Endodermal cell (in vitro differentiated cells): Measurements from ENCODE around the gene RREB1. TPM values are rescaled to one million over a fixed set of nuclear protein-coding genes. Genes with fewer than 3 reads are reported as not detected.

Experiments
- DNase-seq: peaks from one replicate; pipeline ENCODE4 v3.0.0-alpha.2; 2017
- H3K27ac ChIP-seq: 2 replicates; pipeline ENCODE4 v1.5.1; 2013; ENCODE audit warnings: mild to moderate bottlenecking, low read depth, low read length, moderate library complexity
- H3K27me3 ChIP-seq: 2 replicates; pipeline ENCODE4 v1.6.1; 2013; ENCODE audit warnings: mild to moderate bottlenecking, low read length, moderate library complexity; ENCODE audit not compliant: insufficient read depth, control insufficient read depth, poor library complexity, severe bottlenecking
- H3K36me3 ChIP-seq: 2 replicates; pipeline ENCODE4 v1.7.0; 2013; ENCODE audit warnings: mild to moderate bottlenecking, low read length, moderate library complexity; ENCODE audit not compliant: control insufficient read depth, insufficient read depth
- H3K4me1 ChIP-seq: one replicate; pipeline ENCODE4 v1.7.0; 2013; ENCODE audit warnings: low read length; ENCODE audit not compliant: control insufficient read depth, insufficient read depth
- H3K4me3 ChIP-seq: 2 replicates; pipeline ENCODE4 v1.5.1; 2013; ENCODE audit warnings: mild to moderate bottlenecking, low read length, moderate library complexity
- H3K9ac ChIP-seq: 2 replicates; pipeline ENCODE4 v1.6.1; 2013; ENCODE audit warnings: mild to moderate bottlenecking, low read length, moderate library complexity; ENCODE audit not compliant: poor library complexity, severe bottlenecking; ENCODE audit errors: extremely low read depth
- H3K9me3 ChIP-seq: 2 replicates; pipeline ENCODE4 v1.6.1; 2013; ENCODE audit warnings: mild to moderate bottlenecking, low read length, moderate library complexity; ENCODE audit not compliant: control insufficient read depth
- H3K27ac Mint-ChIP-seq: 2 replicates; pipeline ENCODE4 v1.8.0; 2020; ENCODE audit warnings: mixed read lengths
- H3K27me3 Mint-ChIP-seq: 2 replicates; pipeline ENCODE4 v1.8.0; 2021; ENCODE audit warnings: mild to moderate bottlenecking, mixed read lengths; ENCODE audit not compliant: insufficient read depth
- H3K36me3 Mint-ChIP-seq: 2 replicates; pipeline ENCODE4 v1.8.0; 2020; ENCODE audit warnings: low read depth, mixed read lengths
- H3K4me1 Mint-ChIP-seq: 2 replicates; pipeline ENCODE4 v1.8.0; 2020; ENCODE audit warnings: mixed read lengths
- H3K4me3 Mint-ChIP-seq: 2 replicates; pipeline ENCODE4 v1.8.0; 2020; ENCODE audit warnings: mild to moderate bottlenecking, moderate library complexity, mixed read lengths
- H3K9me3 Mint-ChIP-seq: 2 replicates; pipeline ENCODE4 v1.8.0; 2020; ENCODE audit warnings: mild to moderate bottlenecking, mixed read lengths
- WGBS, 2 experiments: methylation state at CpG; one replicate each; pipeline versions ENCODE4 v1.1.5 to v1.1.7; 2013; ENCODE audit warnings: missing lambda C conversion rate in 2 of 2, mixed read lengths in 1 of 2; ENCODE audit not compliant: insufficient coverage in 1 of 2, insufficient read length in 1 of 2; 5-methylcytosine and 5-hydroxymethylcytosine counted together
- total RNA-seq, 2 donors: library from RNA; stranded (reverse); fragmentation: NEBNext Ultra II Directional in 1 of 2; extraction: Animal tissue kit (Norgen Biotek cat#: 25700) in 1 of 2; gene quantifications; 2 replicates in 1 of 2; 3 replicates in 1 of 2; pipeline ENCODE4 v1.2.1, GENCODE V29; 2021
- TF ChIP-seq, protein P1 (sequence below): fragments of 200-600 bp; sonication (generic); conservative IDR thresholded peaks from 2 replicates; pipeline ENCODE4 v1.5.0; 2021; ENCODE audit warnings: antibody characterized with exemption, mild to moderate bottlenecking

Gene RREB1
- total RNA-seq, 2 donors from 2014 or later: 51.2 to 64.3 TPM

DNA sequence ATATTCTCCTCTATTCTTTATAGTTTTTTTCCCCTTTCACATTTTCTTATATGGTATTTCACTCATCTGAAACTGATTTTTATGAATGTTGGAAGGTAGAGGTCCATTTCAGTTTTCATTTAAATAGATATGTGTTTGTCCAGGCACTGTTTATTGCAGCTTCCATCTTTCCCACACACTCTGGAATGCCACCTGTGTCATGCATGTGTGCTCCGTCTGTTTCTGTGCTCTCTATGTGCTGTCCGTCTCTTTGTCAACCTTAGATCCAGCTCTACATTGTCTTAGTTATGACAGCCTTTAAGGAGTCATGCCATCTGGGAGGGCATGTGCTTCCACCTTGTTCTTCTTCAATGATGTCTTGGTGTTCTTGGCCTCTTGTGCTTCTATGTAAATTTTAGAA is 36.4 kb upstream of the RREB1 start:
- H3K36me3 ChIP-seq: no peaks in the 10 kb centered on the region
- Mint-ChIP-seq H3K27ac (no peak overlapping the region), H3K4me3 (no peak overlapping the region), H3K9me3 (no peaks in the 10 kb centered on the region), H3K36me3 (no peaks in the 10 kb centered on the region), H3K27me3 (no peaks in the 10 kb centered on the region), H3K4me1 (no peaks in the 10 kb centered on the region)
- no peak overlapping the region for H3K27ac ChIP-seq
- WGBS, 2 experiments: 93 to 94% methylated on average over 2 of the region's 2 CpGs
- TF ChIP-seq, protein P1, sequence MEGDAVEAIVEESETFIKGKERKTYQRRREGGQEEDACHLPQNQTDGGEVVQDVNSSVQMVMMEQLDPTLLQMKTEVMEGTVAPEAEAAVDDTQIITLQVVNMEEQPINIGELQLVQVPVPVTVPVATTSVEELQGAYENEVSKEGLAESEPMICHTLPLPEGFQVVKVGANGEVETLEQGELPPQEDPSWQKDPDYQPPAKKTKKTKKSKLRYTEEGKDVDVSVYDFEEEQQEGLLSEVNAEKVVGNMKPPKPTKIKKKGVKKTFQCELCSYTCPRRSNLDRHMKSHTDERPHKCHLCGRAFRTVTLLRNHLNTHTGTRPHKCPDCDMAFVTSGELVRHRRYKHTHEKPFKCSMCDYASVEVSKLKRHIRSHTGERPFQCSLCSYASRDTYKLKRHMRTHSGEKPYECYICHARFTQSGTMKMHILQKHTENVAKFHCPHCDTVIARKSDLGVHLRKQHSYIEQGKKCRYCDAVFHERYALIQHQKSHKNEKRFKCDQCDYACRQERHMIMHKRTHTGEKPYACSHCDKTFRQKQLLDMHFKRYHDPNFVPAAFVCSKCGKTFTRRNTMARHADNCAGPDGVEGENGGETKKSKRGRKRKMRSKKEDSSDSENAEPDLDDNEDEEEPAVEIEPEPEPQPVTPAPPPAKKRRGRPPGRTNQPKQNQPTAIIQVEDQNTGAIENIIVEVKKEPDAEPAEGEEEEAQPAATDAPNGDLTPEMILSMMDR: no peak
- no peak overlapping the region for H3K9ac ChIP-seq
- no peak for DNase-seq
- H3K4me3 ChIP-seq: no peak overlapping the region
- H3K9me3 ChIP-seq: no peaks in the 10 kb centered on the region
- H3K27me3 ChIP-seq: no peaks in the 10 kb centered on the region
- H3K4me1 ChIP-seq: no peaks in the 10 kb centered on the region

DNA sequence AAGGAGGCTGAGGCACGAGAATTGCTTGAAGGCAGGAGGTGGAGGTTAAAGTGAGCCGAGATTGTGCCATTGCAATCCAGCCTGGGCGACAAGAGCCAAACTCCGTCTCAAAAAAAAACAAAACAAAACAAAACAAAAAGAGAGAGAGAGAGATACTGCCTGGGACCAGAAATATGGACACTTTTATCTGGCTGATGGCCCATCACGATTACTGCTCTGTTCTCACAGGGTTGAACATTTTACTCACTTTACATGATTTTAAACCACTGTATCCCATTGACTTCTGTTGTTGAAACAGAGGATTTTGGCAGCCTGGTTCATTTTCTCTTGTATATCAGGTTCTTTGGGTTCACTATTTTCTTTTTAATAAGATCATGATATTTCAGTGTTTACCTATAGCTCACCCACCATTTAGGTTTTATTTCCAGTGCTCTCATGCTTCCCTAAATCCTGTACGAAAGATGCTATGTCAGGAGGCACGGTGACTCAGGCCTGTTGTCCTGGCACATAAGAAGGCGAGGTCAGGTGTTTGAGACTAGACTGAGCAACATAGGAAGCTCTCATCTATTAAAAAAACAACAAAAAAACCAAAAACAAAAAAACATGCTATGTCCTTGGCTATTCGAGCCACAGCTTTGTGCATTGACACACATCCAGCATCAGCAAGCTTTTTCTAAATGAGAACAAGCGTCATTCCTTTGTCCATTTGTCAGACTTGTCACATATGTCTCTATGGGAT is 34.5 kb upstream of the RREB1 start:
- no peaks in the 10 kb centered on the region for H3K27me3 Mint-ChIP-seq
- Histone ChIP-seq H3K4me3 (no peak overlapping the region), H3K4me1 (no peaks in the 10 kb centered on the region), H3K27me3 (no peaks in the 10 kb centered on the region), H3K27ac (no peak overlapping the region), H3K9me3 (no peaks in the 10 kb centered on the region), H3K9ac (no peak overlapping the region), H3K36me3 (no peaks in the 10 kb centered on the region)
- TF ChIP-seq, protein P1: no peak
- no peak overlapping the region for H3K27ac Mint-ChIP-seq
- H3K36me3 Mint-ChIP-seq: no peaks in the 10 kb centered on the region
- no peak for DNase-seq
- no peak overlapping the region for H3K4me3 Mint-ChIP-seq
- no peaks in the 10 kb centered on the region for H3K4me1 Mint-ChIP-seq
- H3K9me3 Mint-ChIP-seq: no peaks in the 10 kb centered on the region
- 96 to 99% methylated on average over 8 to 10 of the region's 10 CpGs for WGBS, 2 experiments

DNA sequence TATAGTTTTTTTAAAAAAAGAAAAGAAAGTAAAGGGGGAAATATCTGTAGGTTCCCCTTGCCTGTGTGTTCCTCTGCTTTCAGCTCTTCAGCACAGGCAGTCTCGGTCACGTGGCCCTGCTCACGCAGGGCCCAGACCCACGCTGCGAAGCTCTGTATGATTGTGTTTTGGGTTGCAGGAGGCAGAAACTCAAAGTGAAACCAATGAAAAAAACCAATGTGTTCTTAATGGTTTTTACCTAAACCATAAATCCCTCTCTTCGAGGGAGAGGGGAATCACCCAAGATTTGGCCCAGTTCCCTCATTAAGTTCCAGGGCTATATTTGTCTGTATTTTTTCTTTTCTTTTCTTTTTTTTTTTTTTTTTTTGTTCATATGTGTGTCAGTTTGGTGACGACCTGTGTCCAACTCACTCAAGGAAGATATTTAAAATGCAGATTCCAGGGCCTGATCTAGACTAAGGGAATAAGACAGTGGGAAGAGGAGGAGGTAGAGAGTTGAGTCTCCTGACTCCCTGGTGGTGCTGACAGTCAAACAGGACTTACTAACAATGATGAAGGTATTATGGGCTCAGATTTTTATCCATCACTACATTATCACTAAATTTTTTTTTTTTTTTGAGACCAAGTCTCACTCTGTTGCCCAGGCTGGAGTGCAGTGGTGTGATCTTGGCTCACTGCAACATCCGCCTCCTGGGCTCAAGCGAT is 33.8 kb upstream of the RREB1 start:
- Mint-ChIP-seq H3K36me3 (no peaks in the 10 kb centered on the region), H3K4me1 (no peaks in the 10 kb centered on the region), H3K4me3 (no peak overlapping the region), H3K9me3 (no peaks in the 10 kb centered on the region), H3K27me3 (no peaks in the 10 kb centered on the region), H3K27ac (no peak overlapping the region)
- no peak overlapping the region for H3K9ac ChIP-seq
- no peaks in the 10 kb centered on the region for H3K27me3 ChIP-seq
- DNase-seq: no peak
- no peak overlapping the region for H3K4me3 ChIP-seq
- TF ChIP-seq, protein P1: no peak
- no peaks in the 10 kb centered on the region for H3K4me1 ChIP-seq
- no peak overlapping the region for H3K27ac ChIP-seq
- WGBS, 2 experiments: 84 to 91% methylated on average over 6 to 9 of the region's 9 CpGs
- no peaks in the 10 kb centered on the region for H3K9me3 ChIP-seq
- no peaks in the 10 kb centered on the region for H3K36me3 ChIP-seq
